Stimulated activated CD4-positive, alpha-beta T cell treated with anti-CD3 and anti-CD28 coated beads, Interleukin-12 subunit alpha, Interleukin-12 subunit beta, amount 100 ng/mL, for 24 hours (primary cell): ENCODE measurements around the gene ERVFRD-1.
"Not testable (repeated sequence)": the region's sequence is repeated elsewhere in the genome, so short reads cannot be mapped to it uniquely, and the experiment has no call there.

Source experiments
- DNase-seq, 2 experiments: peaks; one replicate each; pipeline ENCODE4 v3.0.0-alpha.2; 2020; ENCODE audit warnings: low read depth in 2 of 2

The ERVFRD-1 gene

GRCh38 chr6:11089695-11090094, 21.8 kb downstream of the ERVFRD-1 start:
- no peak for DNase-seq

GRCh38 chr6:11087141-11087812, 24.2 kb downstream of the ERVFRD-1 start:
- not testable (repeated sequence) for DNase-seq

- no peak for DNase-seq
These were observed 25.6 kb downstream of the ERVFRD-1 start for GRCh38 chr6:11085758-11086435.

GRCh38 chr6:11083956-11084355, 27.6 kb downstream of the ERVFRD-1 start:
- DNase-seq, result no peak

- DNase-seq, result no peak
These were observed 28.0 kb downstream of the ERVFRD-1 start for GRCh38 chr6:11083491-11083890.

GRCh38 chr6:11080296-11080695, 31.2 kb downstream of the ERVFRD-1 start:
- no peak for DNase-seq

- no peak for DNase-seq
These were observed 33.3 kb downstream of the ERVFRD-1 start for GRCh38 chr6:11078266-11078665.

- DNase-seq, result no peak
These were observed 35.0 kb downstream of the ERVFRD-1 start for GRCh38 chr6:11076540-11076939.

GRCh38 chr6:11072101-11072500, 39.4 kb downstream of the ERVFRD-1 start:
- DNase-seq, result no peak

- no peak for DNase-seq
These were observed 41.8 kb downstream of the ERVFRD-1 start for GRCh38 chr6:11069760-11070159.

GRCh38 chr6:11067348-11067747, 44.2 kb downstream of the ERVFRD-1 start:
- DNase-seq, result no peak

- DNase-seq, result no peak
These were observed 44.8 kb downstream of the ERVFRD-1 start for GRCh38 chr6:11066505-11067347.

- DNase-seq, result no peak
These were observed 45.9 kb downstream of the ERVFRD-1 start for GRCh38 chr6:11065436-11066202.

GRCh38 chr6:11064836-11065235, 46.7 kb downstream of the ERVFRD-1 start:
- no peak for DNase-seq

- no peak for DNase-seq
These were observed 48.8 kb downstream of the ERVFRD-1 start for GRCh38 chr6:11062715-11063114.

GRCh38 chr6:11062083-11062482, 49.4 kb downstream of the ERVFRD-1 start:
- DNase-seq, result no peak

- DNase-seq, result no peak
These were observed 53.1 kb downstream of the ERVFRD-1 start for GRCh38 chr6:11058406-11058805.

GRCh38 chr6:11056871-11057270, 54.7 kb downstream of the ERVFRD-1 start:
- DNase-seq, result no peak

GRCh38 chr6:11055127-11055627, 56.3 kb downstream of the ERVFRD-1 start:
- no peak for DNase-seq

GRCh38 chr6:11054722-11055121, 56.8 kb downstream of the ERVFRD-1 start:
- DNase-seq, result no peak

- no peak for DNase-seq
These were observed 58.2 kb downstream of the ERVFRD-1 start for GRCh38 chr6:11053307-11053706.
